ENCODE measurements around the gene ABAT. TPM values are rescaled to one million over a fixed set of nuclear protein-coding genes. Genes with fewer than 3 reads are reported as not detected.

Gene ABAT
- total RNA-seq, 1 experiment from 2014 or later, result 4.7 TPM

- no peak for TF ChIP-seq REST (IDR thresholded peaks at IDR 0.05; ENCODE audit: low read depth)
- no peak for TF ChIP-seq SP1 (IDR thresholded peaks at IDR 0.05; ENCODE audit: low read depth)
Observed at GRCh38 chr16:8773537-8773936, 99.1 kb downstream of the ABAT start (continued).

- H3K4me2 ChIP-seq (ENCODE audit: low read length), result no peak overlapping the region
- H3K36me3 ChIP-seq (ENCODE audit: control insufficient read depth in 1 of 2, insufficient read depth in 2 of 2, low read length in 2 of 2), result no peaks in the 10 kb centered on the region
- H3K27me3 ChIP-seq (ENCODE audit: insufficient read depth, low read length), result no peaks in the 10 kb centered on the region
- intact Hi-C loops (cut with micrococcal nuclease), result no loop called here
- TF ChIP-seq POLR2A (IDR thresholded peaks at IDR 0.05; ENCODE audit: borderline replicate concordance, extremely low read depth, insufficient read depth, insufficient read length), result no peak
- no peak for TF ChIP-seq SIN3A (IDR thresholded peaks at IDR 0.05; ENCODE audit: low read depth)
- no peak for TF ChIP-seq JUND (IDR thresholded peaks at IDR 0.05)
- no peak for TF ChIP-seq ELF1 (IDR thresholded peaks at IDR 0.05; ENCODE audit: borderline replicate concordance, low read depth)
- ChIA-PET RAD21 (ENCODE audit: low non-redundant PET in 1 of 2, low total read pairs in 2 of 2, uncharacterized antibody in 2 of 2, unreplicated experiment in 2 of 2) (no interaction called here), CTCF (no interaction called here), POLR2A (no interaction called here)
- no TSS peak for BruUV-seq (replicated peaks)
- DNase-seq (ENCODE audit: low read depth, low spot score) (no peak), ATAC-seq (no peak)
- no peaks in the 10 kb centered on the region for H3K9me2 ChIP-seq (ENCODE audit: insufficient read depth)
- H3K27ac ChIP-seq (ENCODE audit: low read depth, low read length), result no peak overlapping the region
- H3K4me3 ChIP-seq (replicated peaks in 1 of 2; ENCODE audit: low read depth in 1 of 2, low read length in 2 of 2), result no peak overlapping the region
- no peaks in the 10 kb centered on the region for H3K4me1 ChIP-seq (ENCODE audit: control insufficient read depth in 1 of 2, insufficient read depth in 2 of 2, low read length in 2 of 2)
- H3K79me2 ChIP-seq (ENCODE audit: insufficient read depth, low read length), result no peaks in the 10 kb centered on the region
- no peaks in the 10 kb centered on the region for H4K20me1 ChIP-seq (ENCODE audit: insufficient read depth)
- H3K9ac ChIP-seq (ENCODE audit: low read length), result no peak overlapping the region
- no peaks in the 10 kb centered on the region for H3K9me3 ChIP-seq (ENCODE audit: control insufficient read depth in 1 of 2, insufficient read depth in 1 of 2, low read depth in 1 of 2, low read length in 2 of 2)
- H2AFZ ChIP-seq (ENCODE audit: low read depth, low read length, poor library complexity, severe bottlenecking), result no peak overlapping the region
Observed at GRCh38 chr16:8774208-8774607, 99.8 kb downstream of the ABAT start.

GRCh38 chr16:8775359-8775758, 100.9 kb downstream of the ABAT start:
- Histone ChIP-seq H3K36me3 (ENCODE audit: control insufficient read depth in 1 of 2, insufficient read depth in 2 of 2, low read length in 2 of 2) (no peaks in the 10 kb centered on the region), H3K27ac (ENCODE audit: low read depth, low read length) (no peak overlapping the region), H4K20me1 (ENCODE audit: insufficient read depth) (no peaks in the 10 kb centered on the region), H3K9me2 (ENCODE audit: insufficient read depth) (no peaks in the 10 kb centered on the region), H3K4me3 (replicated peaks in 1 of 2; ENCODE audit: low read depth in 1 of 2, low read length in 2 of 2) (no peak overlapping the region), H3K9ac (ENCODE audit: low read length) (no peak overlapping the region), H3K79me2 (ENCODE audit: insufficient read depth, low read length) (no peaks in the 10 kb centered on the region), H3K4me2 (ENCODE audit: low read length) (no peak overlapping the region), H3K27me3 (ENCODE audit: insufficient read depth, low read length) (no peaks in the 10 kb centered on the region), H2AFZ (ENCODE audit: low read depth, low read length, poor library complexity, severe bottlenecking) (no peak overlapping the region), H3K4me1 (ENCODE audit: control insufficient read depth in 1 of 2, insufficient read depth in 2 of 2, low read length in 2 of 2) (no peaks in the 10 kb centered on the region), H3K9me3 (ENCODE audit: control insufficient read depth in 1 of 2, insufficient read depth in 1 of 2, low read depth in 1 of 2, low read length in 2 of 2) (no peaks in the 10 kb centered on the region)
- POLR2A ChIA-PET, result no interaction called here
- intact Hi-C loops (cut with micrococcal nuclease), result no loop called here
- ATAC-seq (no peak), DNase-seq (ENCODE audit: low read depth, low spot score) (no peak)
- BruUV-seq (replicated peaks), result no TSS peak
- CTCF ChIA-PET, result no interaction called here
- RAD21 ChIA-PET (ENCODE audit: low non-redundant PET in 1 of 2, low total read pairs in 2 of 2, uncharacterized antibody in 2 of 2, unreplicated experiment in 2 of 2), result no interaction called here
- no peak for TF ChIP-seq ZBTB33 (IDR thresholded peaks at IDR 0.05; ENCODE audit: extremely low read depth, insufficient replicate concordance, low read length)
- TF ChIP-seq EZH2 (IDR thresholded peaks at IDR 0.05), result no peak
- no peak for TF ChIP-seq REST (IDR thresholded peaks at IDR 0.05; ENCODE audit: low read depth)
- no peak for TF ChIP-seq FOSL1 (IDR thresholded peaks at IDR 0.05; ENCODE audit: low read depth)
- TF ChIP-seq SP1 (IDR thresholded peaks at IDR 0.05; ENCODE audit: low read depth), result no peak
- TF ChIP-seq MAX (IDR thresholded peaks at IDR 0.05), result no peak
